NT2/D1 (cell line): Measurements from ENCODE around the gene HMGCLL1.

Experiments
- SUZ12 ChIP-seq: IDR thresholded peaks from 2 replicates; pipeline ENCODE4 v1.6.1; 2011; ENCODE audit not compliant: insufficient read length, insufficient read depth; ENCODE audit errors: extremely low read depth
- YY1 ChIP-seq: IDR thresholded peaks from 2 replicates; pipeline ENCODE4 v1.6.1; 2011; ENCODE audit not compliant: insufficient read length, insufficient read depth

GRCh38 chr6:55423933-55424332, 155.1 kb downstream of the HMGCLL1 start:
- TF ChIP-seq YY1: no peak
- TF ChIP-seq SUZ12: no peak
